ENCODE measurements around the gene MOB4.

DNA sequence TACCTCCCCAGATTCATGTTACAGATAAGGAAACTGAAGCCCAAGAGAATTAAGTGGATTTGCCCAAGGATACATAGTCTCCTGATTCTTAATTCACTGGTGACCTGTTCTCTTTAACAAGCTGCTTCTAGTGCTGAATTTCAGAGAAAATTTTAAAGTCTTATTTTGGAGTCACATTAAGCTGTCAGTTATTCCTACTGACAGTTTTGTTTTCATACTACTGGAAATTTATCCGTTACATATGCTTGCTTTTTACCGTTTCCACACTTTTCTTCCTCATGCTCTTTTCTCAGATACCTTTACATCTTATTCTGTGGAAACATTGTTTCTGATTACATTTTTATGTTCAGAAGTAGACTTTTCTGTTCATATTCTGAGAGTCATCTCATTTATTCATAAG is 1.3 kb downstream of the MOB4 start:
- TF ChIP-seq, protein P1, sequence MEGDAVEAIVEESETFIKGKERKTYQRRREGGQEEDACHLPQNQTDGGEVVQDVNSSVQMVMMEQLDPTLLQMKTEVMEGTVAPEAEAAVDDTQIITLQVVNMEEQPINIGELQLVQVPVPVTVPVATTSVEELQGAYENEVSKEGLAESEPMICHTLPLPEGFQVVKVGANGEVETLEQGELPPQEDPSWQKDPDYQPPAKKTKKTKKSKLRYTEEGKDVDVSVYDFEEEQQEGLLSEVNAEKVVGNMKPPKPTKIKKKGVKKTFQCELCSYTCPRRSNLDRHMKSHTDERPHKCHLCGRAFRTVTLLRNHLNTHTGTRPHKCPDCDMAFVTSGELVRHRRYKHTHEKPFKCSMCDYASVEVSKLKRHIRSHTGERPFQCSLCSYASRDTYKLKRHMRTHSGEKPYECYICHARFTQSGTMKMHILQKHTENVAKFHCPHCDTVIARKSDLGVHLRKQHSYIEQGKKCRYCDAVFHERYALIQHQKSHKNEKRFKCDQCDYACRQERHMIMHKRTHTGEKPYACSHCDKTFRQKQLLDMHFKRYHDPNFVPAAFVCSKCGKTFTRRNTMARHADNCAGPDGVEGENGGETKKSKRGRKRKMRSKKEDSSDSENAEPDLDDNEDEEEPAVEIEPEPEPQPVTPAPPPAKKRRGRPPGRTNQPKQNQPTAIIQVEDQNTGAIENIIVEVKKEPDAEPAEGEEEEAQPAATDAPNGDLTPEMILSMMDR (IDR thresholded peaks at IDR 0.05; ENCODE audit: low read length): no peak
- no peak for TF ChIP-seq EZH2 (optimal IDR thresholded peaks at IDR 0.05; ENCODE audit: low read depth, low read length)

All from MM.1S (cell line).